GM12878 (cell line): ENCODE results near the gene HS6ST3.

ENCODE experiments used
- ATF7 ChIP-seq: fragments of 450-650 bp; IDR thresholded peaks from 2 replicates; pipeline ENCODE4 v1.6.1; 2016; ENCODE audit warnings: low read depth, mild to moderate bottlenecking
- EP300 ChIP-seq, 2 experiments: fragments of 150-350 bp in 1 of 2; IDR thresholded peaks; 2 replicates each; pipeline ENCODE4 v1.6.1; 2011 to 2012; ENCODE audit warnings: low read depth in 2 of 2, low read length in 2 of 2, borderline replicate concordance in 1 of 2, improper control_type of control experiment in 1 of 2, inconsistent platforms in 1 of 2; ENCODE audit not compliant: control insufficient read depth in 1 of 2
- ETV6 ChIP-seq, 2 experiments: fragments of 450-650 bp in 1 of 2; IDR thresholded peaks in 1 of 2; conservative IDR thresholded peaks in 1 of 2; 2 replicates each; pipeline ENCODE4 v1.6.1; 2014; ENCODE audit warnings: antibody characterized with exemption in 1 of 2, borderline replicate concordance in 1 of 2, low read depth in 1 of 2, mild to moderate bottlenecking in 1 of 2, moderate library complexity in 1 of 2
- EZH2 ChIP-seq: IDR thresholded peaks from 2 replicates; pipeline ENCODE4 v1.6.1; 2012; ENCODE audit warnings: low read depth, mild to moderate bottlenecking, control low read depth, inconsistent platforms, low read length, borderline replicate concordance; ENCODE audit not compliant: control insufficient read depth
- FOXM1 ChIP-seq: IDR thresholded peaks from 2 replicates; pipeline ENCODE4 v1.6.1; 2012; ENCODE audit warnings: low read depth, mild to moderate bottlenecking, inconsistent platforms, low read length, moderate library complexity
- POLR2A ChIP-seq: IDR thresholded peaks from 2 replicates; pipeline ENCODE4 v1.6.1; 2011; ENCODE audit warnings: low read depth, mild to moderate bottlenecking, low read length
- RAD21 ChIP-seq: IDR thresholded peaks from 2 replicates; pipeline ENCODE4 v1.6.1; 2011; ENCODE audit warnings: mild to moderate bottlenecking, low read depth, low read length, moderate library complexity; ENCODE audit not compliant: insufficient read depth
- TBL1XR1 ChIP-seq: IDR thresholded peaks from 2 replicates; pipeline ENCODE4 v1.6.1; 2012; ENCODE audit warnings: low read depth, low read length, improper control_type of control experiment
- ZNF274 ChIP-seq: IDR thresholded peaks from one replicate; pipeline ENCODE4 v1.8.0; 2011; ENCODE audit not compliant: insufficient read length, insufficient read depth
- TF ChIP-seq, protein P1 (sequence below): IDR thresholded peaks from 2 replicates; pipeline ENCODE4 v1.6.1; 2012; ENCODE audit warnings: mild to moderate bottlenecking, low read depth, low read length
- TF ChIP-seq, protein P2 (sequence below): fragments of 450-650 bp; IDR thresholded peaks from 2 replicates; pipeline ENCODE4 v1.6.1; 2017; ENCODE audit warnings: antibody characterized with exemption, mild to moderate bottlenecking, moderate library complexity
- TF ChIP-seq, protein P3 (sequence below), 3 experiments: IDR thresholded peaks in 2 of 3; conservative IDR thresholded peaks in 1 of 3; 2 replicates each; pipeline ENCODE4 v1.5.1; 2011; ENCODE audit warnings: low read depth in 3 of 3, low read length in 3 of 3, mild to moderate bottlenecking in 3 of 3, control low read depth in 2 of 3, moderate library complexity in 2 of 3, inconsistent platforms in 1 of 3, mixed read lengths in 1 of 3; ENCODE audit not compliant: control insufficient read depth in 2 of 3, insufficient read depth in 1 of 3; ENCODE audit errors: extremely low read depth in 1 of 3
- TF ChIP-seq, protein P4 (sequence below): fragments of 150-350 bp; IDR thresholded peaks from 2 replicates; pipeline ENCODE4 v1.6.1; 2014; ENCODE audit warnings: mild to moderate bottlenecking, low read depth, low read length

DNA sequence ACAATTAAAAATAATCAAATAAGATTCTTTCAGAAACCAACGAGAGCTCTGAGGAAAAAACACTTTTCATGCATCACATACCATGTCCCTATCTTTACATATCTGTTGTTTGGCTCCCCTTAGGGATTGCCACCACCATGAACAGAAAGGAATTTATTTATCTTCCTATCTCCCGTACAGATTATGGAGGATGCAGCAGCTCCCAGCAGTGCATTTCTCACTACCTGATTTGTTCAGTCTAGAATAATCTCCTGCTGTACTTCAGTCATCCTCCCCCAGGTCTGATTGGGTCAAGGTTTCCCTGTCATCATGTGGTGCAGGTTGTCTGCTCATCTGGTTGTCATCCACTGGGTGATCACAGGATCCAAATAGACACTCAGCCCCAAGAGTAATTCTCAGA lies 453.1 kb downstream of the HS6ST3 start:
- TF ChIP-seq, protein P1, sequence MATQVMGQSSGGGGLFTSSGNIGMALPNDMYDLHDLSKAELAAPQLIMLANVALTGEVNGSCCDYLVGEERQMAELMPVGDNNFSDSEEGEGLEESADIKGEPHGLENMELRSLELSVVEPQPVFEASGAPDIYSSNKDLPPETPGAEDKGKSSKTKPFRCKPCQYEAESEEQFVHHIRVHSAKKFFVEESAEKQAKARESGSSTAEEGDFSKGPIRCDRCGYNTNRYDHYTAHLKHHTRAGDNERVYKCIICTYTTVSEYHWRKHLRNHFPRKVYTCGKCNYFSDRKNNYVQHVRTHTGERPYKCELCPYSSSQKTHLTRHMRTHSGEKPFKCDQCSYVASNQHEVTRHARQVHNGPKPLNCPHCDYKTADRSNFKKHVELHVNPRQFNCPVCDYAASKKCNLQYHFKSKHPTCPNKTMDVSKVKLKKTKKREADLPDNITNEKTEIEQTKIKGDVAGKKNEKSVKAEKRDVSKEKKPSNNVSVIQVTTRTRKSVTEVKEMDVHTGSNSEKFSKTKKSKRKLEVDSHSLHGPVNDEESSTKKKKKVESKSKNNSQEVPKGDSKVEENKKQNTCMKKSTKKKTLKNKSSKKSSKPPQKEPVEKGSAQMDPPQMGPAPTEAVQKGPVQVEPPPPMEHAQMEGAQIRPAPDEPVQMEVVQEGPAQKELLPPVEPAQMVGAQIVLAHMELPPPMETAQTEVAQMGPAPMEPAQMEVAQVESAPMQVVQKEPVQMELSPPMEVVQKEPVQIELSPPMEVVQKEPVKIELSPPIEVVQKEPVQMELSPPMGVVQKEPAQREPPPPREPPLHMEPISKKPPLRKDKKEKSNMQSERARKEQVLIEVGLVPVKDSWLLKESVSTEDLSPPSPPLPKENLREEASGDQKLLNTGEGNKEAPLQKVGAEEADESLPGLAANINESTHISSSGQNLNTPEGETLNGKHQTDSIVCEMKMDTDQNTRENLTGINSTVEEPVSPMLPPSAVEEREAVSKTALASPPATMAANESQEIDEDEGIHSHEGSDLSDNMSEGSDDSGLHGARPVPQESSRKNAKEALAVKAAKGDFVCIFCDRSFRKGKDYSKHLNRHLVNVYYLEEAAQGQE: no peak
- TF ChIP-seq, protein P2, sequence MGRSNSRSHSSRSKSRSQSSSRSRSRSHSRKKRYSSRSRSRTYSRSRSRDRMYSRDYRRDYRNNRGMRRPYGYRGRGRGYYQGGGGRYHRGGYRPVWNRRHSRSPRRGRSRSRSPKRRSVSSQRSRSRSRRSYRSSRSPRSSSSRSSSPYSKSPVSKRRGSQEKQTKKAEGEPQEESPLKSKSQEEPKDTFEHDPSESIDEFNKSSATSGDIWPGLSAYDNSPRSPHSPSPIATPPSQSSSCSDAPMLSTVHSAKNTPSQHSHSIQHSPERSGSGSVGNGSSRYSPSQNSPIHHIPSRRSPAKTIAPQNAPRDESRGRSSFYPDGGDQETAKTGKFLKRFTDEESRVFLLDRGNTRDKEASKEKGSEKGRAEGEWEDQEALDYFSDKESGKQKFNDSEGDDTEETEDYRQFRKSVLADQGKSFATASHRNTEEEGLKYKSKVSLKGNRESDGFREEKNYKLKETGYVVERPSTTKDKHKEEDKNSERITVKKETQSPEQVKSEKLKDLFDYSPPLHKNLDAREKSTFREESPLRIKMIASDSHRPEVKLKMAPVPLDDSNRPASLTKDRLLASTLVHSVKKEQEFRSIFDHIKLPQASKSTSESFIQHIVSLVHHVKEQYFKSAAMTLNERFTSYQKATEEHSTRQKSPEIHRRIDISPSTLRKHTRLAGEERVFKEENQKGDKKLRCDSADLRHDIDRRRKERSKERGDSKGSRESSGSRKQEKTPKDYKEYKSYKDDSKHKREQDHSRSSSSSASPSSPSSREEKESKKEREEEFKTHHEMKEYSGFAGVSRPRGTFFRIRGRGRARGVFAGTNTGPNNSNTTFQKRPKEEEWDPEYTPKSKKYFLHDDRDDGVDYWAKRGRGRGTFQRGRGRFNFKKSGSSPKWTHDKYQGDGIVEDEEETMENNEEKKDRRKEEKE: no peak
- no peak for TF ChIP-seq POLR2A
- TF ChIP-seq EZH2: no peak
- no peak for TF ChIP-seq ETV6 (conservative IDR thresholded peaks at IDR 0.05 in 1 of 2, IDR thresholded peaks at IDR 0.05 in 1 of 2; ENCODE audit: borderline replicate concordance in 1 of 2, low read depth in 1 of 2)
- TF ChIP-seq, protein P3, sequence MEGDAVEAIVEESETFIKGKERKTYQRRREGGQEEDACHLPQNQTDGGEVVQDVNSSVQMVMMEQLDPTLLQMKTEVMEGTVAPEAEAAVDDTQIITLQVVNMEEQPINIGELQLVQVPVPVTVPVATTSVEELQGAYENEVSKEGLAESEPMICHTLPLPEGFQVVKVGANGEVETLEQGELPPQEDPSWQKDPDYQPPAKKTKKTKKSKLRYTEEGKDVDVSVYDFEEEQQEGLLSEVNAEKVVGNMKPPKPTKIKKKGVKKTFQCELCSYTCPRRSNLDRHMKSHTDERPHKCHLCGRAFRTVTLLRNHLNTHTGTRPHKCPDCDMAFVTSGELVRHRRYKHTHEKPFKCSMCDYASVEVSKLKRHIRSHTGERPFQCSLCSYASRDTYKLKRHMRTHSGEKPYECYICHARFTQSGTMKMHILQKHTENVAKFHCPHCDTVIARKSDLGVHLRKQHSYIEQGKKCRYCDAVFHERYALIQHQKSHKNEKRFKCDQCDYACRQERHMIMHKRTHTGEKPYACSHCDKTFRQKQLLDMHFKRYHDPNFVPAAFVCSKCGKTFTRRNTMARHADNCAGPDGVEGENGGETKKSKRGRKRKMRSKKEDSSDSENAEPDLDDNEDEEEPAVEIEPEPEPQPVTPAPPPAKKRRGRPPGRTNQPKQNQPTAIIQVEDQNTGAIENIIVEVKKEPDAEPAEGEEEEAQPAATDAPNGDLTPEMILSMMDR (IDR thresholded peaks at IDR 0.05 in 2 of 3, conservative IDR thresholded peaks at IDR 0.05 in 1 of 3; ENCODE audit: control insufficient read depth in 2 of 3, extremely low read depth in 1 of 3, insufficient read depth in 1 of 3, low read depth in 3 of 3, low read length in 3 of 3): no peak
- no peak for TF ChIP-seq ZNF274
- no peak for TF ChIP-seq ATF7
- no peak for TF ChIP-seq EP300 (IDR thresholded peaks at IDR 0.05; ENCODE audit: borderline replicate concordance in 1 of 2, control insufficient read depth in 1 of 2, low read depth in 2 of 2, low read length in 2 of 2)
- TF ChIP-seq TBL1XR1: no peak
- no peak for TF ChIP-seq FOXM1
- no peak for TF ChIP-seq RAD21
- TF ChIP-seq, protein P4, sequence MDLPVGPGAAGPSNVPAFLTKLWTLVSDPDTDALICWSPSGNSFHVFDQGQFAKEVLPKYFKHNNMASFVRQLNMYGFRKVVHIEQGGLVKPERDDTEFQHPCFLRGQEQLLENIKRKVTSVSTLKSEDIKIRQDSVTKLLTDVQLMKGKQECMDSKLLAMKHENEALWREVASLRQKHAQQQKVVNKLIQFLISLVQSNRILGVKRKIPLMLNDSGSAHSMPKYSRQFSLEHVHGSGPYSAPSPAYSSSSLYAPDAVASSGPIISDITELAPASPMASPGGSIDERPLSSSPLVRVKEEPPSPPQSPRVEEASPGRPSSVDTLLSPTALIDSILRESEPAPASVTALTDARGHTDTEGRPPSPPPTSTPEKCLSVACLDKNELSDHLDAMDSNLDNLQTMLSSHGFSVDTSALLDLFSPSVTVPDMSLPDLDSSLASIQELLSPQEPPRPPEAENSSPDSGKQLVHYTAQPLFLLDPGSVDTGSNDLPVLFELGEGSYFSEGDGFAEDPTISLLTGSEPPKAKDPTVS: no peak
